Endodermal cell (in vitro differentiated cells): ENCODE measurements around the gene LCN6. TPM values are rescaled to one million over a fixed set of nuclear protein-coding genes. Genes with fewer than 3 reads are reported as not detected.
"Not testable (repeated sequence)": the region's sequence is repeated elsewhere in the genome, so short reads cannot be mapped to it uniquely, and the experiment has no call there.

Source experiments
- DNase-seq: peaks from one replicate; pipeline ENCODE4 v3.0.0-alpha.2; 2017
- H3K27ac ChIP-seq: 2 replicates; pipeline ENCODE4 v1.5.1; 2013; ENCODE audit warnings: mild to moderate bottlenecking, low read depth, low read length, moderate library complexity
- H3K27me3 ChIP-seq: 2 replicates; pipeline ENCODE4 v1.6.1; 2013; ENCODE audit warnings: mild to moderate bottlenecking, low read length, moderate library complexity; ENCODE audit not compliant: insufficient read depth, control insufficient read depth, poor library complexity, severe bottlenecking
- H3K36me3 ChIP-seq: 2 replicates; pipeline ENCODE4 v1.7.0; 2013; ENCODE audit warnings: mild to moderate bottlenecking, low read length, moderate library complexity; ENCODE audit not compliant: control insufficient read depth, insufficient read depth
- H3K4me1 ChIP-seq: one replicate; pipeline ENCODE4 v1.7.0; 2013; ENCODE audit warnings: low read length; ENCODE audit not compliant: control insufficient read depth, insufficient read depth
- H3K4me3 ChIP-seq: 2 replicates; pipeline ENCODE4 v1.5.1; 2013; ENCODE audit warnings: mild to moderate bottlenecking, low read length, moderate library complexity
- H3K9ac ChIP-seq: 2 replicates; pipeline ENCODE4 v1.6.1; 2013; ENCODE audit warnings: mild to moderate bottlenecking, low read length, moderate library complexity; ENCODE audit not compliant: poor library complexity, severe bottlenecking; ENCODE audit errors: extremely low read depth
- H3K9me3 ChIP-seq: 2 replicates; pipeline ENCODE4 v1.6.1; 2013; ENCODE audit warnings: mild to moderate bottlenecking, low read length, moderate library complexity; ENCODE audit not compliant: control insufficient read depth
- H3K27ac Mint-ChIP-seq: 2 replicates; pipeline ENCODE4 v1.8.0; 2020; ENCODE audit warnings: mixed read lengths
- H3K27me3 Mint-ChIP-seq: 2 replicates; pipeline ENCODE4 v1.8.0; 2021; ENCODE audit warnings: mild to moderate bottlenecking, mixed read lengths; ENCODE audit not compliant: insufficient read depth
- H3K36me3 Mint-ChIP-seq: 2 replicates; pipeline ENCODE4 v1.8.0; 2020; ENCODE audit warnings: low read depth, mixed read lengths
- H3K4me1 Mint-ChIP-seq: 2 replicates; pipeline ENCODE4 v1.8.0; 2020; ENCODE audit warnings: mixed read lengths
- H3K4me3 Mint-ChIP-seq: 2 replicates; pipeline ENCODE4 v1.8.0; 2020; ENCODE audit warnings: mild to moderate bottlenecking, moderate library complexity, mixed read lengths
- H3K9me3 Mint-ChIP-seq: 2 replicates; pipeline ENCODE4 v1.8.0; 2020; ENCODE audit warnings: mild to moderate bottlenecking, mixed read lengths
- WGBS, 2 experiments: methylation state at CpG; one replicate each; pipeline versions ENCODE4 v1.1.5 to v1.1.7; 2013; ENCODE audit warnings: missing lambda C conversion rate in 2 of 2, mixed read lengths in 1 of 2; ENCODE audit not compliant: insufficient coverage in 1 of 2, insufficient read length in 1 of 2; 5-methylcytosine and 5-hydroxymethylcytosine counted together
- total RNA-seq, 2 donors: library from RNA; stranded (reverse); fragmentation: NEBNext Ultra II Directional in 1 of 2; extraction: Animal tissue kit (Norgen Biotek cat#: 25700) in 1 of 2; gene quantifications; 2 replicates in 1 of 2; 3 replicates in 1 of 2; pipeline ENCODE4 v1.2.1, GENCODE V29; 2021
- TF ChIP-seq, protein P1 (sequence below): fragments of 200-600 bp; sonication (generic); conservative IDR thresholded peaks from 2 replicates; pipeline ENCODE4 v1.5.0; 2021; ENCODE audit warnings: antibody characterized with exemption, mild to moderate bottlenecking

The LCN6 gene
- total RNA-seq, 2 donors from 2014 or later: not detected

GRCh38 chr9:136786451-136786850 lies 38.1 kb upstream of the LCN6 start:
- WGBS, 2 experiments: 83 to 92% methylated on average over 6 to 10 of the region's 10 CpGs
- no peaks in the 10 kb centered on the region for H3K9me3 Mint-ChIP-seq

GRCh38 chr9:136785565-136786355 lies 37.4 kb upstream of the LCN6 start:
- H3K27me3 ChIP-seq, H3K36me3 ChIP-seq, H3K9me3 ChIP-seq, H3K4me3 Mint-ChIP-seq, H3K27me3 Mint-ChIP-seq, H3K4me3 ChIP-seq, DNase-seq, H3K9ac ChIP-seq, H3K9me3 Mint-ChIP-seq, H3K27ac Mint-ChIP-seq, H3K27ac ChIP-seq, H3K36me3 Mint-ChIP-seq: not testable (repeated sequence)
- H3K4me1 Mint-ChIP-seq: peaks cover 37% of the 10 kb centered on the region
- peaks cover 14% of the 10 kb centered on the region for H3K4me1 ChIP-seq
- WGBS, 2 experiments: 92 to 97% methylated on average over 20 to 23 of the region's 23 CpGs

More at GRCh38 chr9:136786451-136786850, 38.1 kb upstream of the LCN6 start:
- TF ChIP-seq, protein P1, sequence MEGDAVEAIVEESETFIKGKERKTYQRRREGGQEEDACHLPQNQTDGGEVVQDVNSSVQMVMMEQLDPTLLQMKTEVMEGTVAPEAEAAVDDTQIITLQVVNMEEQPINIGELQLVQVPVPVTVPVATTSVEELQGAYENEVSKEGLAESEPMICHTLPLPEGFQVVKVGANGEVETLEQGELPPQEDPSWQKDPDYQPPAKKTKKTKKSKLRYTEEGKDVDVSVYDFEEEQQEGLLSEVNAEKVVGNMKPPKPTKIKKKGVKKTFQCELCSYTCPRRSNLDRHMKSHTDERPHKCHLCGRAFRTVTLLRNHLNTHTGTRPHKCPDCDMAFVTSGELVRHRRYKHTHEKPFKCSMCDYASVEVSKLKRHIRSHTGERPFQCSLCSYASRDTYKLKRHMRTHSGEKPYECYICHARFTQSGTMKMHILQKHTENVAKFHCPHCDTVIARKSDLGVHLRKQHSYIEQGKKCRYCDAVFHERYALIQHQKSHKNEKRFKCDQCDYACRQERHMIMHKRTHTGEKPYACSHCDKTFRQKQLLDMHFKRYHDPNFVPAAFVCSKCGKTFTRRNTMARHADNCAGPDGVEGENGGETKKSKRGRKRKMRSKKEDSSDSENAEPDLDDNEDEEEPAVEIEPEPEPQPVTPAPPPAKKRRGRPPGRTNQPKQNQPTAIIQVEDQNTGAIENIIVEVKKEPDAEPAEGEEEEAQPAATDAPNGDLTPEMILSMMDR: no peak
- no peaks in the 10 kb centered on the region for H3K27me3 Mint-ChIP-seq
- H3K4me3 Mint-ChIP-seq: no peak overlapping the region
- Histone ChIP-seq H3K27ac (no peak overlapping the region), H3K9ac (no peak overlapping the region), H3K36me3 (no peaks in the 10 kb centered on the region), H3K4me1 (peaks cover 14% of the 10 kb centered on the region), H3K27me3 (no peaks in the 10 kb centered on the region), H3K4me3 (no peak overlapping the region), H3K9me3 (no peaks in the 10 kb centered on the region)
- no peak overlapping the region for H3K27ac Mint-ChIP-seq
- no peaks in the 10 kb centered on the region for H3K36me3 Mint-ChIP-seq
- no peak for DNase-seq
- H3K4me1 Mint-ChIP-seq: peaks cover 30% of the 10 kb centered on the region

GRCh38 chr9:136784997-136785361 lies 36.7 kb upstream of the LCN6 start:
- peaks cover 4% of the 10 kb centered on the region for H3K27me3 Mint-ChIP-seq
- H3K27ac Mint-ChIP-seq: no peak overlapping the region
- peaks cover 41% of the 10 kb centered on the region for H3K4me1 Mint-ChIP-seq
- H3K9ac ChIP-seq: no peak overlapping the region
- H3K36me3 Mint-ChIP-seq: no peaks in the 10 kb centered on the region
- no peak overlapping the region for H3K4me3 ChIP-seq
- TF ChIP-seq, protein P1: no peak
- H3K9me3 ChIP-seq: no peaks in the 10 kb centered on the region
- no peak for DNase-seq
- H3K4me3 Mint-ChIP-seq: no peak overlapping the region
- no peaks in the 10 kb centered on the region for H3K9me3 Mint-ChIP-seq
- no peak overlapping the region for H3K27ac ChIP-seq
- 86 to 94% methylated on average over 2 to 6 of the region's 6 CpGs for WGBS, 2 experiments
- no peaks in the 10 kb centered on the region for H3K36me3 ChIP-seq
- H3K27me3 ChIP-seq: no peaks in the 10 kb centered on the region
- H3K4me1 ChIP-seq: peaks cover 10% of the 10 kb centered on the region
